ENCODE results near the gene SPIRE1.

SPIRE1 gene

GRCh38 chr18:12559319-12559718 lies 98.6 kb downstream of the SPIRE1 start:
- H3K9me3 ChIP-seq (ENCODE audit: control insufficient read depth, low read length): no peaks in the 10 kb centered on the region
- H3K4me2 ChIP-seq (ENCODE audit: low read length, poor library complexity, severe bottlenecking): no peak overlapping the region
- 99% methylated on average over 23 of the region's 24 CpGs for WGBS

GRCh38 chr18:12556946-12557806 lies 100.7 kb downstream of the SPIRE1 start:
- Histone ChIP-seq H4K8ac (ENCODE audit: low read length) (no peak overlapping the region), H3K4me1 (ENCODE audit: control insufficient read depth, insufficient read depth, low read depth, low read length) (peaks cover under 1% of the 10 kb centered on the region), H3K27ac (ENCODE audit: low read length, poor library complexity, severe bottlenecking) (no peak overlapping the region), H4K91ac (ENCODE audit: low read length) (no peak overlapping the region), H2BK120ac (ENCODE audit: low read depth, low read length) (no peak overlapping the region), H3K18ac (ENCODE audit: low read depth in 1 of 2, low read length in 2 of 2) (no peak overlapping the region), H3K4me3 (ENCODE audit: insufficient read depth in 1 of 2, low read depth in 1 of 2, low read length in 2 of 2) (no peak overlapping the region), H3K9ac (ENCODE audit: low read length) (no peak overlapping the region), H3K14ac (ENCODE audit: low read length in 2 of 2) (no peak overlapping the region), H3K79me1 (replicated peaks; ENCODE audit: low read length, poor library complexity, severe bottlenecking) (peaks cover 29% of the 10 kb centered on the region), H2BK15ac (ENCODE audit: low read depth, poor library complexity, severe bottlenecking) (no peak overlapping the region), H3K9me3 (ENCODE audit: control insufficient read depth, low read length) (no peaks in the 10 kb centered on the region), H3K36me3 (ENCODE audit: control insufficient read depth in 1 of 2, insufficient read depth in 2 of 2, low read depth in 1 of 2, low read length in 2 of 2) (peaks cover 6 to 10% of the 10 kb centered on the region in 2 experiments), H2BK12ac (ENCODE audit: low read length in 2 of 2) (no peak overlapping the region), H3K4me2 (ENCODE audit: low read length, poor library complexity, severe bottlenecking) (no peak overlapping the region), H3K23ac (ENCODE audit: low read length in 2 of 2) (no peak overlapping the region), H2BK5ac (ENCODE audit: low read depth, low read length, poor library complexity, severe bottlenecking) (no peak overlapping the region), H3K27me3 (ENCODE audit: control insufficient read depth in 1 of 2, insufficient read depth in 1 of 2, low read length in 2 of 2) (no peaks in the 10 kb centered on the region), H3K4ac (ENCODE audit: low read depth in 1 of 2, low read length in 2 of 2) (no peak overlapping the region), H2AK5ac (ENCODE audit: low read length, severe bottlenecking) (no peak overlapping the region), H2AFZ (ENCODE audit: low read depth, low read length) (no peak overlapping the region)
- 97% methylated on average over 28 of the region's 30 CpGs for WGBS
- no peak for DNase-seq

More at GRCh38 chr18:12559319-12559718, 98.6 kb downstream of the SPIRE1 start:
- H2BK15ac ChIP-seq (ENCODE audit: low read depth, poor library complexity, severe bottlenecking): no peak overlapping the region
- H3K79me1 ChIP-seq (replicated peaks; ENCODE audit: low read length, poor library complexity, severe bottlenecking): peaks cover 22% of the 10 kb centered on the region
- H4K91ac ChIP-seq (ENCODE audit: low read length): no peak overlapping the region
- H3K4ac ChIP-seq (ENCODE audit: low read depth in 1 of 2, low read length in 2 of 2): no peak overlapping the region
- H2AK5ac ChIP-seq (ENCODE audit: low read length, severe bottlenecking): no peak overlapping the region
- peaks cover 6 to 10% of the 10 kb centered on the region in 2 experiments for H3K36me3 ChIP-seq (ENCODE audit: control insufficient read depth in 1 of 2, insufficient read depth in 2 of 2, low read depth in 1 of 2, low read length in 2 of 2)
- H3K9ac ChIP-seq (ENCODE audit: low read length): no peak overlapping the region
- no peak overlapping the region for H2AFZ ChIP-seq (ENCODE audit: low read depth, low read length)
- no peak overlapping the region for H3K4me3 ChIP-seq (ENCODE audit: insufficient read depth in 1 of 2, low read depth in 1 of 2, low read length in 2 of 2)
- H3K14ac ChIP-seq (ENCODE audit: low read length in 2 of 2): no peak overlapping the region
- no peaks in the 10 kb centered on the region for H3K4me1 ChIP-seq (ENCODE audit: control insufficient read depth, insufficient read depth, low read depth, low read length)
- DNase-seq: no peak
- H3K27me3 ChIP-seq (ENCODE audit: control insufficient read depth in 1 of 2, insufficient read depth in 1 of 2, low read length in 2 of 2): no peaks in the 10 kb centered on the region
- H3K27ac ChIP-seq (ENCODE audit: low read length, poor library complexity, severe bottlenecking): no peak overlapping the region
- no peak overlapping the region for H2BK12ac ChIP-seq (ENCODE audit: low read length in 2 of 2)
- no peak overlapping the region for H3K18ac ChIP-seq (ENCODE audit: low read depth in 1 of 2, low read length in 2 of 2)
- no peak overlapping the region for H2BK120ac ChIP-seq (ENCODE audit: low read depth, low read length)
- H2BK5ac ChIP-seq (ENCODE audit: low read depth, low read length, poor library complexity, severe bottlenecking): no peak overlapping the region
- no peak overlapping the region for H3K23ac ChIP-seq (ENCODE audit: low read length in 2 of 2)
- no peak overlapping the region for H4K8ac ChIP-seq (ENCODE audit: low read length)

GRCh38 chr18:12554796-12555388 lies 103.0 kb downstream of the SPIRE1 start:
- Histone ChIP-seq H2BK12ac (ENCODE audit: low read length in 2 of 2) (no peak overlapping the region), H3K9ac (ENCODE audit: low read length) (no peak overlapping the region), H3K79me1 (replicated peaks; ENCODE audit: low read length, poor library complexity, severe bottlenecking) (peaks cover 32% of the 10 kb centered on the region), H2AK5ac (ENCODE audit: low read length, severe bottlenecking) (no peak overlapping the region), H3K36me3 (ENCODE audit: control insufficient read depth in 1 of 2, insufficient read depth in 2 of 2, low read depth in 1 of 2, low read length in 2 of 2) (peaks cover 6 to 10% of the 10 kb centered on the region in 2 experiments), H3K4ac (ENCODE audit: low read depth in 1 of 2, low read length in 2 of 2) (no peak overlapping the region), H3K27me3 (ENCODE audit: control insufficient read depth in 1 of 2, insufficient read depth in 1 of 2, low read length in 2 of 2) (no peaks in the 10 kb centered on the region), H4K91ac (ENCODE audit: low read length) (no peak overlapping the region), H2BK15ac (ENCODE audit: low read depth, poor library complexity, severe bottlenecking) (no peak overlapping the region), H3K14ac (ENCODE audit: low read length in 2 of 2) (no peak overlapping the region), H3K23ac (ENCODE audit: low read length in 2 of 2) (no peak overlapping the region), H3K9me3 (ENCODE audit: control insufficient read depth, low read length) (no peaks in the 10 kb centered on the region), H2BK5ac (ENCODE audit: low read depth, low read length, poor library complexity, severe bottlenecking) (no peak overlapping the region), H3K4me3 (ENCODE audit: insufficient read depth in 1 of 2, low read depth in 1 of 2, low read length in 2 of 2) (no peak overlapping the region), H4K8ac (ENCODE audit: low read length) (no peak overlapping the region), H3K4me2 (ENCODE audit: low read length, poor library complexity, severe bottlenecking) (no peak overlapping the region), H3K27ac (ENCODE audit: low read length, poor library complexity, severe bottlenecking) (no peak overlapping the region), H2BK120ac (ENCODE audit: low read depth, low read length) (no peak overlapping the region), H3K4me1 (ENCODE audit: control insufficient read depth, insufficient read depth, low read depth, low read length) (peaks cover 5% of the 10 kb centered on the region), H2AFZ (ENCODE audit: low read depth, low read length) (no peak overlapping the region), H3K18ac (ENCODE audit: low read depth in 1 of 2, low read length in 2 of 2) (no peak overlapping the region)
- DNase-seq: no peak
- 100% methylated on average over 2 of the region's 2 CpGs for WGBS

GRCh38 chr18:12552879-12553242 lies 105.0 kb downstream of the SPIRE1 start:
- Histone ChIP-seq H2BK120ac (ENCODE audit: low read depth, low read length) (no peak overlapping the region), H3K9ac (ENCODE audit: low read length) (no peak overlapping the region), H3K79me1 (replicated peaks; ENCODE audit: low read length, poor library complexity, severe bottlenecking) (peaks cover 28% of the 10 kb centered on the region), H2BK12ac (ENCODE audit: low read length in 2 of 2) (no peak overlapping the region), H2BK15ac (ENCODE audit: low read depth, poor library complexity, severe bottlenecking) (no peak overlapping the region), H3K4me3 (ENCODE audit: insufficient read depth in 1 of 2, low read depth in 1 of 2, low read length in 2 of 2) (no peak overlapping the region), H3K18ac (ENCODE audit: low read depth in 1 of 2, low read length in 2 of 2) (no peak overlapping the region), H3K4me1 (ENCODE audit: control insufficient read depth, insufficient read depth, low read depth, low read length) (peaks cover 5% of the 10 kb centered on the region), H3K4me2 (ENCODE audit: low read length, poor library complexity, severe bottlenecking) (no peak overlapping the region), H3K36me3 (ENCODE audit: control insufficient read depth in 1 of 2, insufficient read depth in 2 of 2, low read depth in 1 of 2, low read length in 2 of 2) (peaks cover 3 to 6% of the 10 kb centered on the region in 2 experiments), H3K9me3 (ENCODE audit: control insufficient read depth, low read length) (no peaks in the 10 kb centered on the region), H3K14ac (ENCODE audit: low read length in 2 of 2) (no peak overlapping the region), H3K23ac (ENCODE audit: low read length in 2 of 2) (no peak overlapping the region), H3K4ac (ENCODE audit: low read depth in 1 of 2, low read length in 2 of 2) (no peak overlapping the region), H2AFZ (ENCODE audit: low read depth, low read length) (no peak overlapping the region), H3K27me3 (ENCODE audit: control insufficient read depth in 1 of 2, insufficient read depth in 1 of 2, low read length in 2 of 2) (no peaks in the 10 kb centered on the region), H2AK5ac (ENCODE audit: low read length, severe bottlenecking) (no peak overlapping the region), H4K8ac (ENCODE audit: low read length) (no peak overlapping the region), H2BK5ac (ENCODE audit: low read depth, low read length, poor library complexity, severe bottlenecking) (no peak overlapping the region), H3K27ac (ENCODE audit: low read length, poor library complexity, severe bottlenecking) (no peak overlapping the region), H4K91ac (ENCODE audit: low read length) (no peak overlapping the region)
- 98% methylated on average over 4 of the region's 4 CpGs for WGBS
- no peak for DNase-seq
